Inflammatory macrophage treated with lipopolysaccharide for 1 hour (primary cell): ENCODE measurements around the gene CTNNA3.

Source experiments
- DNase-seq, 2 donors: peaks; one replicate each; pipeline ENCODE4 v3.0.0-alpha.2; 2020 to 2022

Gene CTNNA3

DNA sequence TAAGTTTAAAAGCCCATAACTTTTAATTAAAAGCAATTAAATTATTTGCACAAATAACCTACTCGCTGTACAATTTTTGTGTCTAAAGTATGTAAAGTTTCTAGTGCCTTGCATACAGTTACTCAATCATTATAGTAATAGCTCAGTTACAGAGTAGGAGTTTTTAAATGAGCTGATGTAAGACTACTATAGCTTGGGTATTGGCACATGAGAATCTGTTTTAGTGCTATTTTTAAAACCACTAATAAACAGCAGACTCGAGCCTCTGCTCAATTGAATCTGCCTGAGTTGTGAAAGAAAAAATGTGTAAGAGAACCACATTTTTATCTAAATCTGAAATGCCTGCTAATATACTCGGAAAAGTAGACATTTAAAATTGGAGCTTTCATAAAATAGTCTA is 31.1 kb downstream of the CTNNA3 start:
- peak in 1 of 2 donors; percentile 61 for DNase-seq

DNA sequence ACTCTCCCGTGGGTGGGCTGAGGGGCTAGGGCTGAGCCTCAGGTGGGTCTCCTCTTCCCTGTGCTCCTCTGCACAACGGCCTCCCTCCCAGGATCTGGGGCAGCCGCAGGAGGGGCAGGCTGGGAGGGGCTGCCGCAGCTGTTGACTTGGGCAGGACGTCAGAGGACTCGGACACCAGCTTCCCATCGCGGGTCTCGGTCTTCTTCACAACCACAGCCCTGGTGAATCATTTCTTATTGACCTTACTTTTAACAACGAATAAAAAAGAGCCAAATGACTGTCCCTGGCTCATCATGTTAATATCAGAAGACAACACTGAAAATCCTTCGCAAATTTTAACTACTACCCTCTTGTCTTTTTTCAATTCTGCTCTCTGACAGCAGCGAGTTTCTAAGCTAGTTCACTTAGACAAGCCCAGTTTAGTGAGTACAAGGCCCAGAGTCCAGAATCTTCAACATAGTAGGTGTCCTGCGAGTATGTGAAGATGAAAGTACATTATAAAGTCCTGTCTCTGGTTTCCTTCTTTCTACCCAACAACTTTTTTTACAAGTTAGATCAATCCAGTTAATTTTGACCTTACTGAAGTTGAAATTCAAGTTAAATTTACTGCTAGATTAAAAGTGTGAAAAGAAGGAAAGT is 32.4 kb downstream of the CTNNA3 start:
- no peak for DNase-seq

GRCh38 chr10:67662415-67662814 is 33.6 kb downstream of the CTNNA3 start:
- DNase-seq = no peak

DNA sequence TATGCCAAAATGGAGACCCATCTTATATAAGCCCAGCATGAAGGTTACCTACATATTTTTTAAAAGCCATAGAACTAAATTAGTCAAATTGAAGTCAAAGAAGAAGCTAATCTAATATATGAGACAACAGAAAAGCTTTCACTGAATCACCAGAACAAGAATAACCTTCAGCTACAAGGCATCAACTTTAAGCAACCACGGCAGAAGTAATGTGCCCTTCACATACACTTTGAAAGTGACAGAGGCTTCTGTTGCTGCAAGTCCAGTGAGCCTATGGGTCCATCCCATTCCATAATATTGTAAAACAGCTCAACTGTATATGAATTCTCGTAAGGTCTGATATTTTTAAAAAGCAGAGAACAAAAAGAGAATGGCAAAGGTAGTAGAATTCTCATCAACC is 36.5 kb downstream of the CTNNA3 start:
- DNase-seq = no peak

DNA sequence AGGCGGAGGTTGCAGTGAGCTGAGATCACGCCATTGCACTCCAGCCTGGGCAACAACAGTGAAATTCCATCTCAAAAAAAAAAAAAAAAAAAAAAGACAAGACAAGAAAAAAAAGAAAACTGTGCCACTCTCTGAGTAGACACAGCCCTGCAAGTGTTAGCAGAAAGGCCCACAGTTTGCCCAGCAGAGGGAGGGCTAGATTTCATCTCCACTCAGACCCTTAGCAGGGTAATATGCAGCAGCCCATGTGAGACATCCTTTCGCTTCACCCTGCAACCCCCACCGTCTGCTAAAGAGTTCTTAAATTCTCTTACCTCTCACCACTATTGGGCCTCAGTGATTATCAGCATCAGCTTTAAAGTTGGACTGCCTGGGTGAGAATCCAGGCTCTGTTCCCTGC is 38.2 kb downstream of the CTNNA3 start:
- no peak for DNase-seq

DNA sequence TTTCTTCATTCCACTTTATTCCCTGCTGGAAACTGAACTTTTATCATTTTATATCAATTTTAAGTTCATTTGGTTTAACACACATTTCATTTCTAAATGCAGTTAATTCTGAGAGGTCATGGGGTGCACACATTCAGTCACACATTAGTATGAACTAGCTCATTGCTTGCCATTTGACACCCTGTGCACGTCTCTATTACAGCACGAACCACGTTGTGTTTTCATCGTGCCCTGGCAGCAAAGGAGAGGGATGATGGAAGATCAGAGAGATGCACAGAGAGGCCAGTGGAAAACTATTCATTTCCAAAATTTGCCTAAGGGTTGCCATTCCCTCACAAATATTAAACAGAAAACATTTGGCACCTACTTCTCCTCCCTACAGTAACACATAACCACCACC is 45.4 kb downstream of the CTNNA3 start:
- DNase-seq = no peak

GRCh38 chr10:67648613-67649229 is 47.3 kb downstream of the CTNNA3 start:
- DNase-seq = no peak

GRCh38 chr10:67630904-67631303 is 65.1 kb downstream of the CTNNA3 start:
- DNase-seq = no peak

- peak in 1 of 2 donors; percentile 1 for DNase-seq
These were observed 66.5 kb downstream of the CTNNA3 start for GRCh38 chr10:67629461-67629971.

DNA sequence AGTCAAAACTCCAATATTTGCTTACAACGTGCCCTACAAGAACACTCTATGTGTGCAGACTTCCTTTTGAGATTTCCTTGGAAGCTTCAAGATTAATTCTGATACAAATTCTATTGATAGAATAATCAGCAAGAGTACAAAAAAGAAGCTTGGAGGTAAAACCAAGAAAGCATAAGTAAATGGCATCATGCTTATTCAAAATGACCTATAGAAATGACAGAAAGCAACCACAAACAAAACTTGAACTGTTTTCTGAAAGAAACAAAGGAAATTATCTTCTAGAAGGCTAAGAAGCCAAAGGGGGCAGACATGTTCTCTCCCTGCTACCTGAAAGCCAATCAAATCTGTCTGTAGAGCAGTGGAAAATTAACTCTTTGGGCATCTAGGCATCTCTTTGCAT is 73.0 kb downstream of the CTNNA3 start:
- DNase-seq = no peak

DNA sequence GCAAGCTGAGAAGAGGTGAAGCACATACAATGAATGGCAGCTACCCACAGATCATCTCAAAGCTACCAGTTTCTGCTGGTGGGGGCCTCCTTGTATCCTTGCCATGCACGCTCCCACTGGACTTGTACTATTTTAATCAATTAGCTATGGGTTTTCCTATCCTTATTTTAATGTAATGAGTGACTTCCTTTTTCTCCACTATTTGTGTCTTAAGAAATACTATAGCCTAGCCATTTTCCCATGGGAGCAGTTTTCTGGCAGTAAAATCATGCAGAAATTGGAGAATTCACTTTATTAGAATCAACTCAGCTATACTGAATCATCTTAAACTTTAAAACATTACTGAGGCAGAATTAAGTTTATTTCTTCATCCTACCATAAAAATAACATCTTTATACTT is 73.5 kb downstream of the CTNNA3 start:
- DNase-seq = no peak

GRCh38 chr10:67621834-67622233 is 74.2 kb downstream of the CTNNA3 start:
- DNase-seq = no peak

DNA sequence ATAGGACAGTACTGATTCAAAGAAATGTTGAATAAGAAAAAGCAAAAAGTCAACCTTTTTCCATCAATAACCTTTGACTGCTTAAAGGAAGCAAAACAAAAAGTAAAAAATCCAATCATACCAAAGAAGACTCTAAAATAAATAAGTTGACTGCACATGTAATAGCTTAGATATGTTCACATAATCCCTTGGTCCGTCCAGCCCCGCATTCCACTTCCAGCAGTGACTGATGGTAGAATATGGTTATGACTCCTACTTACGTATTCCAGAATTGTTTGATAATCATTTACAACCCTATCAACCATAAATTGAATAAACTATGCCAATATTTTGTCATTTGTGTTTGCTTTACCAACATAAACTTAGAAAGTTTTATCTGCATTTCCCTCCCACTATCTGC is 77.9 kb downstream of the CTNNA3 start:
- DNase-seq = no peak

DNA sequence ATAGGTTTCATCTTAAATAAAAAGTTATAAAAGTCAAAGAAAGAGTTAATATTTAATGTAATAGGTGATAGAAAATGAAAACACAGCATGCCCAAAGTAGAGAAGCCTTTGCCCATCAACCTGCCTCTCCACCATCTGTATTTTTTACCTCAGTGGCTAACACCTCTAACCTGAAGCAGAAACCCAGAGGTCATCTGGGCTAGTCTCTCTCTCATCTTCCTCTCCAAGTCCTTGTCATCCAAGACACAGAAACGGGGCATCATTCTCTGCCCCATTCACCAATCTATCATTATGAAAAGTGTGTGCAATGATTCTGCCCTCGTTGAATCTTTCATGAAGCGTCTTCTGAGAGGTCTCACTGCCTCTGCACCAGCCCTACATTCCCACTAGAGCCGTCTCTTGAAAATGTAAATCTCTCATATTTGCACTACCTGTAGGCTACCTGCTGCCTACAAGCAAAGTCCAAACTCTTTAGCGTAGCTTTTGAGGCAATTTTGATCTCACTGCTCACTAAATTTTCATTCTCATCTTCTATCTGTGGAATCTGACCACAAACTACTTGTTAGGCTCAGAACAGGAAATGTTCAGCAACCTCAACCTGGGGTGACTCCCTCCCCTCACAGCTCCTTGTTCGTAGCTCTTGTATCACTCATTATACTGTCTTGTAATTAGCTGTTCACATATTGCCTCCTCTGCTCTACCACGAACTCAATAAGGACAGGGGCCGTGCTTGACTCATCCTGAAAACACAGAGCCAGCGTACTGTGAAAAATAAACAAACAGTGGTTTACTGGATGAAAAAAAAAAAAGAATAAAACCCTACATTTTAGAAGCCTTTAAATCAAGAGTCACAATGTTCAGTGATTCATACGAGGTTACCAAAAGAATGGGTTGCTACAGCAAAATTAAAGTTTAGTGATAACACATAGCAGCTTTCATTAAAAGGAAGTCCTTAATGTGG is 83.1 kb downstream of the CTNNA3 start:
- DNase-seq = no peak

DNA sequence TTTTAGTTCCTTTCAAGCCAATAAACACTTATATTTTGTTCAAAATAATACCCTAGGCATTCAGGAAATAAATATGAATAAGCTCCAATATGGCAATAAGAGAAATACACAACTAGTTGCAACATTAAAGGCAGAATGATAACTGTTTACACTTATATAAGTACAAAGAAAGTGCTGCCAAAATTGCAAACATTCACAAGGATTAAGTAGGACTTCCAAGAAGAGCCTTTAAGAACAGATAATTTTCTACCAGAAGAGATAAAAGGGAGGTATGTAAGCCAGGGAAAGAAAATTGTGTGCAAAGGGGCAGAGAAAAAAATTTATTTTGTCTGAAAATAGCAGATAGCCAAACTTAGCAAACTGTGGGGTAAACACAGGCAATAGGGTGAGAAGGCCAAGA is 83.8 kb downstream of the CTNNA3 start:
- no peak for DNase-seq

DNA sequence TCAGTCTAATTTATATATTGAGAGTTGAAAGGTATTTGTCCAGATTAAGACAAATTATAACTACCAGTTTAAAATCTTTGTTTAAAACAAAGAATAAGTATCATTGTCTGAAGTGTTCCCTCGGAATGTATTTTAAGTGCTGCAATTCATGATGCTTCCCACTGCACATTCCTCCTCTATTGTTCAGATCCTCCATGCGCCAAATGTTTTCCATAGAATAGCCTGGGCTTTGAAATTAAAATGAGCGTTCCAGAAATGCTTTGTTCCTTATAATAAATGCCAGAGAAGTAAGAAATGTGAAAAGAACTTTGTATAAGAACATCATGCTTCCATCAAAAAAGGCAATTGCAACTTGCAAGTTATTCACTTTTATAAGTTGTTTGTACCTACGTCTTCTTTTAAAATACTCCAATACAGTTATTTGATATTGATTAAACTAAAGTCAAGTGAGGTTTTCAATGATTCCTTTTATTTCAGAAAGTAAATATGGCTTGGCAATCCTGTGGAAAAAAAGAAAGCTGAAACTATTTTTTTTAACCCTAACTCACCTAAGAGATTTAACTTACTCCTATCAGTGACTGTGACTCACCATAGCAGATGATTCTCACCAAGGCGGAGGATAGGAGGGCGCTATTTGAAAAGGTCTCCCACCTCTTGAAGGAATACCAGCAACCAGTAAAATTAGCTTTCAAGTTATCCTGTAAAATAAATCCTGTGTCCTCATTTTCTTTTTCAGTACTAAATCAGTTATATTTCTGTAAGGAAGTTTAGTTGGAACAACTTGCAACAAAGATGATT is 85.8 kb downstream of the CTNNA3 start:
- DNase-seq = no peak

- DNase-seq = no peak
These were observed 88.0 kb downstream of the CTNNA3 start for GRCh38 chr10:67608001-67608400.

- peak in 1 of 2 donors; percentile 1 for DNase-seq
These were observed 88.5 kb downstream of the CTNNA3 start for GRCh38 chr10:67607472-67607871.

- no peak for DNase-seq
These were observed 89.4 kb downstream of the CTNNA3 start for GRCh38 chr10:67606572-67606971.

GRCh38 chr10:67603701-67604100 is 92.3 kb downstream of the CTNNA3 start:
- no peak for DNase-seq

GRCh38 chr10:67603086-67603485 is 92.9 kb downstream of the CTNNA3 start:
- no peak for DNase-seq

GRCh38 chr10:67602268-67602950 is 93.6 kb downstream of the CTNNA3 start:
- DNase-seq = no peak
